Smooth muscle cell (in vitro differentiated cells): Measurements from ENCODE around the gene FCER2. TPM values are rescaled to one million over a fixed set of nuclear protein-coding genes. Genes with fewer than 3 reads are reported as not detected.

Experiments
- DNase-seq: peaks from one replicate; lab custom pipeline; 2025; ENCODE audit not compliant: unreplicated experiment; lab: John Stamatoyannopoulos, UW
- H2AFZ ChIP-seq: fragments of 200-600 bp; sonication (generic); 2 replicates; pipeline ENCODE4 v1.6.0; 2016; ENCODE audit warnings: antibody characterized with exemption, low read depth, mild to moderate bottlenecking
- H3F3A ChIP-seq: fragments of 200-600 bp; sonication (generic); 2 replicates; pipeline ENCODE4 v1.6.0; 2017; ENCODE audit warnings: antibody characterized with exemption, low read depth
- H3K27ac ChIP-seq: fragments of 200-600 bp; sonication (generic); 2 replicates; pipeline ENCODE4 v1.5.1; 2016; ENCODE audit warnings: low read depth, mild to moderate bottlenecking
- H3K27me3 ChIP-seq: fragments of 200-600 bp; sonication (generic); 2 replicates; pipeline ENCODE4 v1.6.1; 2016; ENCODE audit warnings: low read depth, mild to moderate bottlenecking
- H3K36me3 ChIP-seq: fragments of 200-600 bp; sonication (generic); 2 replicates; pipeline ENCODE4 v1.5.1; 2016; ENCODE audit warnings: low read depth
- H3K4me1 ChIP-seq: fragments of 200-600 bp; sonication (generic); 2 replicates; pipeline ENCODE4 v1.5.1; 2016; ENCODE audit warnings: low read depth
- H3K4me2 ChIP-seq: fragments of 200-600 bp; sonication (generic); 2 replicates; pipeline ENCODE4 v1.6.0; 2016; ENCODE audit warnings: mild to moderate bottlenecking
- H3K4me3 ChIP-seq: fragments of 200-600 bp; sonication (generic); 2 replicates; pipeline ENCODE4 v1.5.1; 2016; ENCODE audit warnings: mild to moderate bottlenecking
- H3K79me2 ChIP-seq: fragments of 200-600 bp; sonication (generic); 2 replicates; pipeline ENCODE4 v1.6.0; 2016; ENCODE audit warnings: low read depth, mild to moderate bottlenecking
- H3K9ac ChIP-seq: fragments of 200-600 bp; sonication (generic); 2 replicates; pipeline ENCODE4 v1.6.0; 2016; ENCODE audit warnings: low read depth
- H3K9me3 ChIP-seq: fragments of 200-600 bp; sonication (generic); replicated peaks from 2 replicates; pipeline ENCODE4 v1.5.1; 2016; ENCODE audit warnings: low read depth
- H4K20me1 ChIP-seq: fragments of 200-600 bp; sonication (generic); 2 replicates; pipeline ENCODE4 v1.6.0; 2016; ENCODE audit warnings: low read depth
- WGBS: methylation state at CpG from one replicate; pipeline ENCODE4 v1.1.7; 2016; ENCODE audit warnings: low lambda C conversion rate; 5-methylcytosine and 5-hydroxymethylcytosine counted together
- polyA plus RNA-seq: library from polyadenylated mRNA; unstranded; fragments of >200 nt; fragmentation: Nextera tagmentation; extraction: Ambion mirVana; gene quantifications from 2 replicates; pipeline ENCODE4 v1.2.1, GENCODE V29; 2016
- total RNA-seq: library from RNA; depleted of rRNA; stranded (reverse); fragments of >200 nt; gene quantifications from 2 replicates; pipeline ENCODE4 v1.2.3, GENCODE V29; 2014
- TF ChIP-seq, protein P1 (sequence below): fragments of 200-600 bp; sonication (generic); IDR thresholded peaks from 2 replicates; pipeline ENCODE4 v1.5.1; 2017; ENCODE audit warnings: borderline replicate concordance, mild to moderate bottlenecking, antibody characterized with exemption; ENCODE audit not compliant: insufficient read depth, poor library complexity, severe bottlenecking

FCER2 gene
- total and polyA plus RNA-seq, 2 experiments from 2014 or later = not detected

DNA sequence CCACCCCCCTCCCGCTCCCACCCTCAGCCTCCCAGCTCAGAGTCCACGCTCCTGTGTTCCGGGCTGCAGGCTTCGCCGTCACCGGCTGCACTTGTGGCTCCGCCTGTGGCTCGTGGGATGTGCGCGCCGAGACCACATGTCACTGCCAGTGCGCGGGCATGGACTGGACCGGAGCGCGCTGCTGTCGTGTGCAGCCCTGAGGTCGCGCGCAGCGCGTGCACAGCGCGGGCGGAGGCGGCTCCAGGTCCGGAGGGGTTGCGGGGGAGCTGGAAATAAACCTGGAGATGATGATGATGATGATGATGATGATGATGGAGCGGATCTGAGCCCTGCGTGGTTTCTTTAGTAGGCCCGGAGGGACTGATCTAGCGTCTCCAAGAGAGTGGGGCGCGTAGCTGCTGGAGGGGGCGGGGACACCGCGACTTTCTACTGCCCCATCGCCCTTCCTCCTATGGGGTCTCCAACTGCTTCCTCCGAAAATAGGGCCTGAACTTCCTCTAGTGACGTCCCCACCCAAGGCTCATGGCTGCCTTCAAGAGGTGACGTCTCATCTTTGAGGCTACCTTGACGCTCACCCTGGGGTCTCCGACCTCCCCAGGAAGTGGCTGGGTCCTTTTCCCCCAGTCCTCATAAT, 31.7 kb downstream of the FCER2 start:
- no peaks in the 10 kb centered on the region for H3K36me3 ChIP-seq
- H2AFZ ChIP-seq = no peak overlapping the region
- H3K9ac ChIP-seq = no peak overlapping the region
- H3K4me1 ChIP-seq = no peaks in the 10 kb centered on the region
- H3K27ac ChIP-seq = no peak overlapping the region
- no peaks in the 10 kb centered on the region for H3K79me2 ChIP-seq
- 10% methylated on average over 39 of the region's 43 CpGs for WGBS
- DNase-seq = no peak
- H3F3A ChIP-seq = no peaks in the 10 kb centered on the region
- H3K4me2 ChIP-seq = peak overlapping the region; percentile 76
- TF ChIP-seq, protein P1, sequence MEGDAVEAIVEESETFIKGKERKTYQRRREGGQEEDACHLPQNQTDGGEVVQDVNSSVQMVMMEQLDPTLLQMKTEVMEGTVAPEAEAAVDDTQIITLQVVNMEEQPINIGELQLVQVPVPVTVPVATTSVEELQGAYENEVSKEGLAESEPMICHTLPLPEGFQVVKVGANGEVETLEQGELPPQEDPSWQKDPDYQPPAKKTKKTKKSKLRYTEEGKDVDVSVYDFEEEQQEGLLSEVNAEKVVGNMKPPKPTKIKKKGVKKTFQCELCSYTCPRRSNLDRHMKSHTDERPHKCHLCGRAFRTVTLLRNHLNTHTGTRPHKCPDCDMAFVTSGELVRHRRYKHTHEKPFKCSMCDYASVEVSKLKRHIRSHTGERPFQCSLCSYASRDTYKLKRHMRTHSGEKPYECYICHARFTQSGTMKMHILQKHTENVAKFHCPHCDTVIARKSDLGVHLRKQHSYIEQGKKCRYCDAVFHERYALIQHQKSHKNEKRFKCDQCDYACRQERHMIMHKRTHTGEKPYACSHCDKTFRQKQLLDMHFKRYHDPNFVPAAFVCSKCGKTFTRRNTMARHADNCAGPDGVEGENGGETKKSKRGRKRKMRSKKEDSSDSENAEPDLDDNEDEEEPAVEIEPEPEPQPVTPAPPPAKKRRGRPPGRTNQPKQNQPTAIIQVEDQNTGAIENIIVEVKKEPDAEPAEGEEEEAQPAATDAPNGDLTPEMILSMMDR = no peak
- no peaks in the 10 kb centered on the region for H4K20me1 ChIP-seq
- H3K4me3 ChIP-seq = peak overlapping the region; percentile 28
- H3K9me3 ChIP-seq = no peaks in the 10 kb centered on the region
- H3K27me3 ChIP-seq = peaks cover 45% of the 10 kb centered on the region

DNA sequence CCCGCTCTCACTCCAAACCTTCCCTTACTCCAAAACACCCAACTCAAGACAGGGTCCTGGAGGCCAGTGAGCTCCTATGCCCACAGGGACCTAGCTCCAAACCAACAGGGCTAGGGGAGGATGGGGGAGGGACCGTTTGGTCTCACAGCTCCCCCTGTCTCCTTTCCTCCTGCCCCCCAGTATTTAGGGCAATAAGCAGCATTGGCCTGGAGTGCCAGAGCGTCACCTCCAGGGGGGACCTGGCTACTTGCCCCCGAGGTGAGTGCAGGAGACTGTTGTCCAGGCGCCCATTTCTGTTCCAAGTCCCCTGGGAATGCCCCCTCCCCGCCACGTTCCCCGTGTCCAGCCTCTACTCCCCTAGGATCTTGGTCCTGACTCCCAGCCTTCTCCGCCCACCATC, 32.3 kb downstream of the FCER2 start:
- Histone ChIP-seq H3K4me3 (no peak overlapping the region), H3K4me2 (no peak overlapping the region), H4K20me1 (no peaks in the 10 kb centered on the region), H3F3A (no peaks in the 10 kb centered on the region), H3K27ac (no peak overlapping the region), H3K4me1 (no peaks in the 10 kb centered on the region), H3K9me3 (no peaks in the 10 kb centered on the region), H3K79me2 (no peaks in the 10 kb centered on the region), H2AFZ (no peak overlapping the region), H3K9ac (no peak overlapping the region), H3K36me3 (no peaks in the 10 kb centered on the region), H3K27me3 (peaks cover 45% of the 10 kb centered on the region)
- DNase-seq = no peak
- WGBS = 65% methylated on average over 4 of the region's 9 CpGs
- TF ChIP-seq, protein P1 = no peak

DNA sequence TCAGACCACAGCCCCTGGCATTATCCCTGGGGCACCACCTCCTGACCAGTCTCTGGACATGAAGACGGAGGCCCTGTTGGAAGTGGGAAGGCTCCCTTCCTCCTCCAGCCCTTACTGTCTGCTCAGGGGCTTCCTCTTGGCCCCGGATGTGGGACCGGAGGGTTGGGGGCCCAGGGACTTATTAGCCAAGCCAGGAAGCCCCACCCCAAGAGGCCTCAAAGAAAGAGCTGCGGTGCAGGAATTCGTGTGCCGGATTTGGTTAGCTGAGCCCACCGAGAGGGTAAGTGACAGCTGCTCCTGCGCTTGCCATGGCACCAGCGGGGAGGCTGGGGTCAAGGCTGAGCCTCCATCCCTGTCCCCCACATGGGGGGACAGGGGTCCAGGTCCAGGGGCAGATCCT, 33.1 kb downstream of the FCER2 start, which contains the start of gene RETN:
RETN (plus strand) TSS at position 208 of the 400 bp plus-strand sequence. CDS start 278 bp downstream, outside the sequence.
- Histone ChIP-seq H3K9ac (no peak within 1 kb of the TSS), H3F3A (no peaks in the 10 kb centered on the region), H3K27ac (no peak within 1 kb of the TSS), H3K36me3 (no peaks in the 10 kb centered on the region), H3K4me1 (no peaks in the 10 kb centered on the region), H3K9me3 (no peaks in the 10 kb centered on the region), H3K4me3 (no peak within 1 kb of the TSS), H3K4me2 (no peak within 1 kb of the TSS), H3K27me3 (peaks cover 45% of the 10 kb centered on the region), H4K20me1 (no peaks in the 10 kb centered on the region), H3K79me2 (no peaks in the 10 kb centered on the region), H2AFZ (no peak within 1 kb of the TSS)
- no peak for DNase-seq
- TF ChIP-seq, protein P1 = no peak
- 84% methylated on average over 9 of the region's 9 CpGs for WGBS

DNA sequence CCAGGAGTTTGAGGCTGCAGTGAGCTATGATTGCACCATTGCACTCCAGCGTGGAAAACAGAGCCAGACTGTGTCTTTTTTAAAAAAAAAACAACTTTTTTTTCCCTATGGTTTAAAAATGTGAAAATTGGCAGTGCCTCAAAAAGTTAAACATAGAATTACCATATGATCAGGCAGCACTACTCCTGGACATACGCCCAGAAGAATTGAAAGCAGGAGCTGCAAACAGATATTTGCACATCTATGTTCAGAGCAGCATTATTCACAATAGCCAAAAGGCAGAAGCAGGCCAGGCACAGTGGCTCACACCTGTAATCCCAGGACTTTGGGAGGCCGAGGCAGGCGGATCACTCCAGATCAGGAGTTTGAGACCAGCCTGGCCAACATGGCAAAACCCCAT, 36.9 kb downstream of the FCER2 start:
- H3F3A ChIP-seq = no peaks in the 10 kb centered on the region
- H3K36me3 ChIP-seq = no peaks in the 10 kb centered on the region
- H3K4me2 ChIP-seq = no peak overlapping the region
- DNase-seq = no peak
- TF ChIP-seq, protein P1 = no peak
- H3K9ac ChIP-seq = no peak overlapping the region
- WGBS = 87% methylated on average over 4 of the region's 4 CpGs
- no peak overlapping the region for H3K27ac ChIP-seq
- H2AFZ ChIP-seq = no peak overlapping the region
- peaks cover 27% of the 10 kb centered on the region for H3K27me3 ChIP-seq
- H3K4me3 ChIP-seq = no peak overlapping the region
- H3K4me1 ChIP-seq = no peaks in the 10 kb centered on the region
- H4K20me1 ChIP-seq = no peaks in the 10 kb centered on the region
- no peaks in the 10 kb centered on the region for H3K9me3 ChIP-seq
- no peaks in the 10 kb centered on the region for H3K79me2 ChIP-seq
